ENCODE results near the gene FOXD2.

Gene FOXD2

DNA sequence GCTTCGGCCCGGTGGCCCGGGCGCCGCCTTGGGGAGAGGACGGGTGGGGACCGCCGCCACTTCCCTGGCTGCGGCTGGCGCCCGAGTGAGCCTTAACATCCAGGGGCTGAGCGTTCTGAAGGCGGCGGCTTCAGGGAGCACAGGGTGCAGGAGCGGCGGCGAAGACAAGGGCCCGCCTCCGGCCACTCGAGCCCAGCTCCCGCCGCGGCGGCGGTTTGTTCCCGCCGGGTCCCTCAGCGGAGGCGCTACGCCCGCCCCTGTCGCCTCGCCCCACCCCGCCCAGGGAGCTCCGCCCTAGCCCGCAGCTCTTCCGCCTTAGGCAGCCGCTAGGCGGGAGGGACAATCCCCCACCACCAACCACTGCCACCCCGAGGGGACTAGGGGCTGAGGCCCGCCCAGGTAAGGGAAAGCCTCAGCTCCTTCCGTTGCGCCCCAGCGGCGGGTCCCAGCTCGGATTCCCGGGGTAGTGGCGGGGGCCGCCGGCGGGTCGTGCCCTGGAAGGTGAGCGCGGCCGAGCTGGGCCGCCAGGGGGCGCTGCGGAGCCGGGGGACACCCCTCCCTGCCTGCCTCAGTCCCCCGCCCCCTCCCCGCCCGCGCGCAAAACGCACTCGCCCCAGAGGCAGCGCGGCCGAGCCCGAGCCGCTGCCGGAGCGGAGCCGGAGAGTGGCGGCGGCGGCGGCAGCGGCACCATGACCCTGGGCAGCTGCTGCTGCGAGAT is at the start of gene FOXD2:
FOXD2 (plus strand) TSS at position 598 of the 718 bp plus-strand sequence; CDS start at position 690, 92 bp downstream.
- TF ChIP-seq TEAD4 (IDR thresholded peaks at IDR 0.05) = no peak
- no peak for TF ChIP-seq RAD21 (IDR thresholded peaks at IDR 0.05; ENCODE audit: low read depth)
- TF ChIP-seq TCF12 (IDR thresholded peaks at IDR 0.05; ENCODE audit: low read depth) = no peak
- peak; percentile 37; the same call in 1 of the 2 replicates for TF ChIP-seq EGR1 (IDR thresholded peaks at IDR 0.05)
- TF ChIP-seq, protein P1, sequence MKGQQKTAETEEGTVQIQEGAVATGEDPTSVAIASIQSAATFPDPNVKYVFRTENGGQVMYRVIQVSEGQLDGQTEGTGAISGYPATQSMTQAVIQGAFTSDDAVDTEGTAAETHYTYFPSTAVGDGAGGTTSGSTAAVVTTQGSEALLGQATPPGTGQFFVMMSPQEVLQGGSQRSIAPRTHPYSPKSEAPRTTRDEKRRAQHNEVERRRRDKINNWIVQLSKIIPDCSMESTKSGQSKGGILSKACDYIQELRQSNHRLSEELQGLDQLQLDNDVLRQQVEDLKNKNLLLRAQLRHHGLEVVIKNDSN (IDR thresholded peaks at IDR 0.05) = no peak
- no peak for TF ChIP-seq CEBPB (IDR thresholded peaks at IDR 0.05)
- no peak for TF ChIP-seq NFIC (IDR thresholded peaks at IDR 0.05)
- no peak for TF ChIP-seq FOXM1 (IDR thresholded peaks at IDR 0.05; ENCODE audit: borderline replicate concordance, low read depth)
- TF ChIP-seq CREB1 (IDR thresholded peaks at IDR 0.05; ENCODE audit: low read depth) = no peak
- TF ChIP-seq, protein P2, sequence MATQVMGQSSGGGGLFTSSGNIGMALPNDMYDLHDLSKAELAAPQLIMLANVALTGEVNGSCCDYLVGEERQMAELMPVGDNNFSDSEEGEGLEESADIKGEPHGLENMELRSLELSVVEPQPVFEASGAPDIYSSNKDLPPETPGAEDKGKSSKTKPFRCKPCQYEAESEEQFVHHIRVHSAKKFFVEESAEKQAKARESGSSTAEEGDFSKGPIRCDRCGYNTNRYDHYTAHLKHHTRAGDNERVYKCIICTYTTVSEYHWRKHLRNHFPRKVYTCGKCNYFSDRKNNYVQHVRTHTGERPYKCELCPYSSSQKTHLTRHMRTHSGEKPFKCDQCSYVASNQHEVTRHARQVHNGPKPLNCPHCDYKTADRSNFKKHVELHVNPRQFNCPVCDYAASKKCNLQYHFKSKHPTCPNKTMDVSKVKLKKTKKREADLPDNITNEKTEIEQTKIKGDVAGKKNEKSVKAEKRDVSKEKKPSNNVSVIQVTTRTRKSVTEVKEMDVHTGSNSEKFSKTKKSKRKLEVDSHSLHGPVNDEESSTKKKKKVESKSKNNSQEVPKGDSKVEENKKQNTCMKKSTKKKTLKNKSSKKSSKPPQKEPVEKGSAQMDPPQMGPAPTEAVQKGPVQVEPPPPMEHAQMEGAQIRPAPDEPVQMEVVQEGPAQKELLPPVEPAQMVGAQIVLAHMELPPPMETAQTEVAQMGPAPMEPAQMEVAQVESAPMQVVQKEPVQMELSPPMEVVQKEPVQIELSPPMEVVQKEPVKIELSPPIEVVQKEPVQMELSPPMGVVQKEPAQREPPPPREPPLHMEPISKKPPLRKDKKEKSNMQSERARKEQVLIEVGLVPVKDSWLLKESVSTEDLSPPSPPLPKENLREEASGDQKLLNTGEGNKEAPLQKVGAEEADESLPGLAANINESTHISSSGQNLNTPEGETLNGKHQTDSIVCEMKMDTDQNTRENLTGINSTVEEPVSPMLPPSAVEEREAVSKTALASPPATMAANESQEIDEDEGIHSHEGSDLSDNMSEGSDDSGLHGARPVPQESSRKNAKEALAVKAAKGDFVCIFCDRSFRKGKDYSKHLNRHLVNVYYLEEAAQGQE (IDR thresholded peaks at IDR 0.05; ENCODE audit: low read depth) = no peak
- 0 out of 2 replicates have a peak, but pooled peaks have one; percentile 32 for TF ChIP-seq TAF1 (IDR thresholded peaks at IDR 0.05; ENCODE audit: low read depth)
- TF ChIP-seq ZBTB7A (IDR thresholded peaks at IDR 0.05; ENCODE audit: low read depth) = peak; percentile 85; the same call in 1 of the 2 replicates
- 0 out of 2 replicates have a peak, but pooled peaks have one; percentile 14 for TF ChIP-seq YY1 (IDR thresholded peaks at IDR 0.05; ENCODE audit: low read depth)

DNA sequence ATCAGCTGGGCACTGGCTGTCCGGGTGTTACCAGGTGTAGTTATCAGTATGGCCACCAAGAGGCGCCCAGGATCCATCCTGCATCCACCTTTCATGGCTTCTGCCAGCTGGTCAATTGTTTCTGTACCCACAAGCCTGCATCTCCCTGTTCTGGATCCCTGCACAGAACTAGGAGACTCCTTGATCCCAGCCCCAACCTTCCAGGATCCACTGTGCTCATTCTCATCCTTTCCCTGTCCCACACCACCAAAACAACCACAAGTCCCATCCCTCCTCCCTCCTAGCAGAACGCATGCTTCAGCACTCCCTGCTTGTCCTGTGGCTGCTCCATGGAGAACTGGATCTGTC is 49.0 kb upstream of the FOXD2 start:
- TF ChIP-seq RAD21 (IDR thresholded peaks at IDR 0.05; ENCODE audit: low read depth) = peak; percentile 86
- TF ChIP-seq, protein P1 (IDR thresholded peaks at IDR 0.05) = no peak

DNA sequence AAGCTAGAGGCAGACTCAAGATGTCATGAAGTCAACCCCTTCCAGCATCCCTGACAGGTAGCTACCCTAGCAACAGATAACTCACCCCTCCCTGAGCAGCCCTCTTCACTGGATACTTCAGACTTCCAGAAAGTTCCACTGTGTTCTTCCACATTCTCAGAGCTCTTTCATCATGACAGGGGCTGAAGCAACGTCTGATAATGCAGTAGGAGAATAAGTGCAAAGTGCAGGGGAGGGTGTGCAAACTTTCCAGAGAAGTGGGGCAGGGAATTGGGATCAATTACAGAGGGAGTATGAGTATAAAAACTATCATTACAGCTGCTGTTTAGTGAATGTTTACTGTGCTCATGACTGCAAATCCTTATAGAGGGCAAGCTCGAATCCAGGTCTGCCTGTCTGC is 48.1 kb upstream of the FOXD2 start:
- TF ChIP-seq CREB1 (IDR thresholded peaks at IDR 0.05; ENCODE audit: low read depth) (no peak), EP300 (IDR thresholded peaks at IDR 0.05; ENCODE audit: borderline replicate concordance) (no peak), NFIC (IDR thresholded peaks at IDR 0.05) (no peak), RAD21 (IDR thresholded peaks at IDR 0.05; ENCODE audit: low read depth) (no peak), FOXM1 (IDR thresholded peaks at IDR 0.05; ENCODE audit: borderline replicate concordance, low read depth) (no peak), TAF1 (IDR thresholded peaks at IDR 0.05; ENCODE audit: low read depth) (no peak), EGR1 (IDR thresholded peaks at IDR 0.05) (no peak), YY1 (IDR thresholded peaks at IDR 0.05; ENCODE audit: low read depth) (no peak), TEAD4 (IDR thresholded peaks at IDR 0.05) (no peak), ZBTB7A (IDR thresholded peaks at IDR 0.05; ENCODE audit: low read depth) (no peak)
- TF ChIP-seq, protein P2 (IDR thresholded peaks at IDR 0.05; ENCODE audit: low read depth) = no peak
- TF ChIP-seq, protein P1 (IDR thresholded peaks at IDR 0.05) = no peak

DNA sequence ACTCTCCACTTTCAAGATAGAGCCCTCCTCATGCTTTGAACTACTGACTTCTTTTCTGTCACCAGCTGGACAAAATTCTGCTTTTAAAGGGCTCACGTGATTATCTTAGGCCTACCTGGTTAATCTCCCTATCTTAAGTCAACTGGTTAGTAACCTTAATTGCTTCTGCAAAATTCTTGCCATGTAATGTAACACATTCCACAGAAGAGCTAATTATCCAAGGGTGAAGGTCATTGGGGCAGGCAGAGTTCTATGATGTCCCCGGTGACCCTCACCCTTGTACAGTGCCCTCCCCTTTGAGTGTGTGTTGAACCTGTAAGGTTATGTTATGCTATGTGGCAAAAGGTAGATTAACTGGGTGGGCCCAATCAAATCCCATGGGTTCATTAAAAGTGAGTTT is 47.0 kb upstream of the FOXD2 start:
- TF ChIP-seq EP300 (IDR thresholded peaks at IDR 0.05; ENCODE audit: borderline replicate concordance) (no peak), YY1 (IDR thresholded peaks at IDR 0.05; ENCODE audit: low read depth) (no peak)
- TF ChIP-seq, protein P1 (IDR thresholded peaks at IDR 0.05) = no peak
- TF ChIP-seq, protein P3, sequence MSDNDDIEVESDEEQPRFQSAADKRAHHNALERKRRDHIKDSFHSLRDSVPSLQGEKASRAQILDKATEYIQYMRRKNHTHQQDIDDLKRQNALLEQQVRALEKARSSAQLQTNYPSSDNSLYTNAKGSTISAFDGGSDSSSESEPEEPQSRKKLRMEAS (IDR thresholded peaks at IDR 0.05) = no peak

DNA sequence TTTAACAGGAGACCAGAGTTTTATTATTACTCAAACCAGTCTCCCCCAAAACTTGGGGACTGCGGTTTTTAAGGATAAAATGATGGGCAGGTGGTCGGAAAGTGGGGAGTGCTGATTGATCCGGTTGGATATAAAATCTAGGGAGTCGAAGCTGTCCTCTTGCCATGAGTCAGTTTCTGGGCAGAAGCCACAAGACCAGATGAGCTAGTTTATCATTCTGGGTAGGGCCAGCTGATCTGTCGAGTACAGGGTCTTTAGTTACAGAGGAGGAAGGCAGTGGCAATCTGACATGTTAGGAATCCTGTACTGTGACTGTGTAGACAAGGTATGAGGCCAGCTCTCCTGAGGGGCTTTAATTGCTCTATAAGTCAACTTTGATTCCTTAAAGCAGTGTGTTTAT is 44.7 kb upstream of the FOXD2 start:
- TF ChIP-seq EGR1 (IDR thresholded peaks at IDR 0.05) (no peak), NFIC (IDR thresholded peaks at IDR 0.05) (no peak), YY1 (IDR thresholded peaks at IDR 0.05; ENCODE audit: low read depth) (no peak), CREB1 (IDR thresholded peaks at IDR 0.05; ENCODE audit: low read depth) (no peak), FOXM1 (IDR thresholded peaks at IDR 0.05; ENCODE audit: borderline replicate concordance, low read depth) (no peak), ZBTB7A (IDR thresholded peaks at IDR 0.05; ENCODE audit: low read depth) (no peak)
- TF ChIP-seq, protein P1 (IDR thresholded peaks at IDR 0.05) = no peak
